CD4-positive, alpha-beta T cell treated with Interleukin-21 for 1 hour (primary cell): ENCODE results near the gene NPIPB8.
"Not testable (repeated sequence)": the region's sequence is repeated elsewhere in the genome, so short reads cannot be mapped to it uniquely, and the experiment has no call there.

Experiments
- DNase-seq: peaks from one replicate; pipeline ENCODE4 v3.0.0-alpha.2; 2020

The NPIPB8 gene

DNA sequence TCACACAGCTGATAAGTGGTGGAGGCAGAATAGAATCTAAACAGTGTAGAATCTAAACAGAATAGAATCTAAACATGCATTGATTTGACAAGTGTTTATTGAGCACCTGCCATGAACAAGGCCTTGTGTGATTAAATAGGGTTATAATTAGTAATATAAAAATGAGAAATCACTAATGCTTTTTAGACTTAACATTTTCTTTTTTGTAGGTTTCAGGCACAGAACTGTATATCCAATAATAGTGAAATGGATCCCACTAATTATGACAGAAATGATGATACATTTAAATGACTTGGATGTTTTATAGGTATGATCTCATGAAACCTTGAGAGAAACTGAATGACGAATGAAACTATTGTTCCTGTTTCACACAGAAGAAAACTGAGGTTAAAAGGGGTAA, at the start of gene NPIPB8:
NPIPB8 (plus strand) TSS at position 301 of the 400 bp plus-strand sequence. CDS start 296 bp downstream, outside the sequence.
- not testable (repeated sequence) for DNase-seq

GRCh38 chr16:28589069-28589468, 48.8 kb upstream of the NPIPB8 start:
- no peak for DNase-seq

DNA sequence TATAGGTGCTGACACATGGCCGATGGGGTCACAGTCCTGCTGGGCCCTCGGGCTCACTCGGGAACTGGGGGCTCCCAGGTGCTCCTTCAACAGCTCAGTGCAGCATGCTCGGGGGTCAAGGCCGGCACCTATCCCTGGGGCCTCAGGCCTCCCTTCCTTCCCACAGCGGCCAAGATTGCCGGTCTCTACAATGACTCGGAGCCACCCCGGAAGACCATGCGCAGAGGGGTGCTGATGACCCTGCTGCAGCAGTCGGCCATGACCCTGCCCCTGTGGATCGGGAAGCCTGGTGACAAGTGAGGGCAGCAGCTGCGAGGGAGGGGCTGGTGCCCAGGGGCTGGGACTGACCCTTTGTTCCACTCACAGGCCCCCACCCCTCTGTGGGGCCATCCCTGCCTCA, 47.9 kb upstream of the NPIPB8 start:
- no peak for DNase-seq

DNA sequence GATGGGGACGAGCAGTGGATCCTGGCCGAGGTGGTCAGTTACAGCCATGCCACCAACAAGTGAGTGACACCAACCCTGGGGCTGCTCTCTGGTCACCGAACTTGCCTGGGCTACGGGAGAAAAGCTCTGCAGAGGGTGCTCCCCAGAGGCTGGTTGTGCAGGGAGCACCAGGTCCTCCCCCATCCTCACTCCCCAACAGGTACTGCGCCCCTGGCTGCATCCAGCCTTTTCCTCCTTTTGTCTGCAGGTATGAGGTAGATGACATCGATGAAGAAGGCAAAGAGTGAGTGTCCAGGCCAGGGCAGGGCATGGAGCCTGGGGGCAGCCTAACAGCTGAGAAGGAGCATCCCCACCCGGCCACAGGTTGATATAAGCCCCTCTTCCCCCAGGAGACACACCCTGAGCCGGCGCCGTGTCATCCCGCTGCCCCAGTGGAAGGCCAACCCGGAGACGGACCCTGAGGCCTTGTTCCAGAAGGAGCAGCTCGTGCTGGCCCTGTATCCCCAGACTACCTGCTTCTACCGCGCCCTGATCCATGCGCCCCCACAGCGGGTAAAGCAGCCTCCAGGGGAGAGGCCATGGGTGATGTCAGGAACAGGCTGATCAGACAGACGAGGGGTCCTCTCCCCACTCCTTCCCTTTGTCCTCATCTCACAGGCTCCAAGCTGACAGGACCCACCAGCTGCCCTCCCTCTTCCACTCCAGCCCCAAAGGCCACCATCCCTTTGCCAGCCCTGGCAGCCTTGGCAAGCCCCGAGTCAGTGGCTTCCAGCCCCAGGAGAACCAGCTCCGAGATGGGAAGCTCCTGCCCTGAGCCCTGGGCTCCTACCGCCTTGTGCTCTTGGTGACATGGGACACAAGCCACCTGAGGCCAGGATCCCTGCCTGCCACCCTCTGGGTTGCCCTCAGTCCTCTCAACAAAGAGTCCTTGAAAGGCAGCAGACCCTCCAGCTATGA, 47.2 kb upstream of the NPIPB8 start:
- no peak for DNase-seq

GRCh38 chr16:28591355-28591754, 46.5 kb upstream of the NPIPB8 start:
- DNase-seq: no peak

DNA sequence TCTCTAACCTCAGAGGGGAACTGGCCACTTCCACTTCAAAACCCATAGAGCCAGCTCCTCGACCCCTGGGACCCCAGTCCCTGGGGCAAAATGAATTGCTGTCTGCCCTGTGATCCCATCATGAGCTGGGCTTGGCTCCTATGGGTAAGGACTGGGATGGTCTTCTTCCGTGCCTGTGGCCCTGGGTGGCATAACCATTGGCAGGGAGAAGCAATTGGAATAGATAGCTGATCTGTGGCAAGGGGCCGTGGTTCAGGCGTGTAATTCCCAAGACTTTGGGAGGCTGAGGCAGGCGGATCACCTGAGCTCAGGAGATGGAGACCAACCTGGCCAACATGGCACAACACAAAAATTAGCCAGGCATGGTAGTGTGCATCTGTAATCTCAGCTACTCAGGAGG, 45.4 kb upstream of the NPIPB8 start:
- no peak for DNase-seq

GRCh38 chr16:28592979-28593553, 44.8 kb upstream of the NPIPB8 start:
- no peak for DNase-seq

DNA sequence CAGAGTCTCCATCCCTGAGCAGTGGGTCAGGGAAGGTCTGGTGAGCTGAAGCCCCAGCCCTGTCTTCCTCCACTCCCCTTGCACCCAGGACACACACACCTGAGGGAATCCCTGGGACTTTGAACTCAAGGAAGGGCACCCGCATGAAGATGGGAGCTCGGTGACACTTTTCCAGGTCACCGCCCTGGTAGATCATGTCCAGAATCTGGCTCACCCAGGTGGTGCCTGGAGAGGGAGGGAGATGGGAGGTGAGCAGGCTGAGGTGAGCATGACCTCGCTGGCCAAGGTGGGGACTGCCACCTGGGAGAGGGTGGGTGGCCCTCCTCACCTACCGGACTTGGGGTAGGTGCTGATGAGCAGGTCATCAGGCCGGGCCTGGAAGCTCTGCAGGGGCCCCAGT, 42.4 kb upstream of the NPIPB8 start:
- not testable (repeated sequence) for DNase-seq

DNA sequence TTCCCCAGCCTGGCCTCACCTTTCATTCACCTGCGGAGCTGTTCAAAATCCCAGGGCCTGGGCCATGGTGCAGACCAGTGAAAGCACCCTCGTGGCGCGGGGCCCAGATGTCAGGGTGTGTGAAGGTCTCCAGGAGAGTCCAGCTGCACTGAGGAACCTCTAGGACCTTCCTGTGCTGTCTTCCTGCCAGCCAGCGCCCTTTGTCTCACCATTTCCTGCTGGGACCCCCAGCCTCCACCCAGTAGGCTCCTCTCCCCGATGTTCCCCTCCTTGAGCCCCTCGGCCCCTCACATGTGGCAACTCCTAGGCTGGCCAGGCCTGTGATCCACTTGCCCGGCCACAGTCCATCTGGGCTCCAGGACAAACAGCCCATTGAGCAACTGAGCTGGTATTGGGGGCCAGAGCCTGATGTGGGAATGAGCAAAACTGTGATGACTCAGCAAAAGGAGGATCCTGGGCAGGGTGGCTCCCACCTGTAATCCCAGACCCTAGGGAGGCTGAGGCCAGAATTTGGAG, 41.7 kb upstream of the NPIPB8 start:
- DNase-seq: no peak

GRCh38 chr16:28596840-28597691, 40.8 kb upstream of the NPIPB8 start, which contains the start of gene SULT1A2:
TSS of gene SULT1A2 (minus strand) at chr16:28597050. CDS start at chr16:28595930, 1,120 bp downstream.
- no peak for DNase-seq

DNA sequence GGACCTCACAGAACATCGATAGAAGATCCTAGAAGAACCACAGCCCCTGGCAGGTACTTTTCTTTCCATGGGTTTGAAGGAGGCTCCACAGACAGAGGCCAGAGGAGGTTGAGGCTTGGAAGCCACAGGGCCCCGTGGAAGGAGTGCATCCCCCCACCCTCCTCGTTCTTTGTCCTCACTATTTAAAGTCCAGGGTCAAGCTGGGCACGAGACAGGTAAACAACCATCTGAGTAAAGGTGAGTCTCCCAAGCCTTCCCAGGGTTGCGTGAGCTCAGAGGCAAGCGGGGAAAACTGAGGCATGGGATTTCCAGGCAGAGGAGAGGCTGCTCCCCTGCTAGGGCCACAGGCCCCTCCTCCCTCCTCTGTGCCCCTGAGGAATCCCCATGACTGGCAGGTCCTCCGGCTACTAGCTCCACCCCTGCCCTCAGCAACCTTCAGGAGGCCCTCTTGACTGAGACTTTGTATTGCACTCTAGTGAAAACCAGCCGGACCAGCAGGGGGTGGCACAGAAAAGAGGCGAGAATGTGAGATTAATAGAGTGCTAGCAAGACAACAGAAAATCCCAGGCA, 40.1 kb upstream of the NPIPB8 start:
- DNase-seq: no peak

DNA sequence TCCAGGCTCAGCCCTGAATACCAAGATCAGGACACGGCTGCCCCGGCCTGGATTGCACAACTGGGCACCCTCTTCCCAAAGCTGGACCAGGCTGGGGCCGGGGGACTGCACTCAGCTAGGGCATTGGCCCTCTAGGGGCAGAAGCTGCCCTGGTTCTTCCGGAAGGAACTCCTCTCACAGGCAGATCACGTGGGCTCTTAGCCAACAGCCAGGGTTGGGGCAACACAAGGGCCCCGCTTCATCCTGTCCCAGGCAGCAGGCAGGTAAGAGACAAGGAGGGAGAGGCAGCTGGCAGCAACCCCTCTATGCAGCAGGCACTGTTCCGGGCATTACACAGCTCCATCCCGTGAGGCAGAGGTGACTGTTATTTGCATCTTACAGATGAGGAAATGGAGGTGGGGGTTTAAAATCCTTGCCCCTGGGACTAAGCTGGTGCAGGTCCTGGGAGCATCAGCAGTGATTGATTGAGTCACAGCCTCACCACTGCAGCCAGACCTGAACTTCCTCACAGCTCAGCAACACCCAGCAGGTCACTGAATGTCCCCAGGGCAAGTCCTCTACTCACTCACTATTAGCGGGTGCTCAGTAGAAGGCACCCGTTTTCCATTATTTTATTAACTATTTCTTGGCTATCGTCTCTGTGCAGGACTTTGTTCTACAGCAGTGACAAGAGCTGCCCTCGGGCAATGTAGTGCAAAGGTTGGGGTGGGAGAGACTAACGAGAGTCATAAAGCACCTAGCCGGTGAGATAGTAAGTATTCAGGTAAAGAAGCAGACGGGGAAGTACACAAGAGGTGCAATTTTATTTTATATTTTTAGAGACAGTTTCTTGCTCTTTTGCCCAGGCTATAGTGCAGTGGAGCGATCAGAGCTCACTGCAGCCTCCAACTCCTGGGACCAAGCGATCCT, 38.2 kb upstream of the NPIPB8 start:
- DNase-seq: not testable (repeated sequence)

DNA sequence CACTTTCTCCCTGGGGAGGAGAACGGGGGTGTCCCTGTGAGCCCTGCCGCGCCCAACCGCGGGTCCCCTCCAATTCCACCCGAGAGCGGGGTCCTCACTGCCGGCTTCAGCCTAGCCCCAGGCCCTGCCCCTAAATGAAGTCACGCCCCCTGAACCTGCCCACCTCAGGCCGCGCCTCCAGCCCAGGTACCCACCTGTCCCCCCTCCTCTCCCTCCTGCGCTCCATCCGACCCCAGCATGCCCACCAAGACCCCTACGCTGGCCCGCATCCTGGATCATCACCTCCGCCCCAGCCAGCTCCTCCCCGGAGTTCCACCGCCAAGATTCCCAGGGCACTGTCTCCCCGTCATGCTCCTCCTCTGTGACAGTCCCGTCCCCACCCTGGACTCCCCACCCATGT, 36.9 kb upstream of the NPIPB8 start:
- DNase-seq: not testable (repeated sequence)

DNA sequence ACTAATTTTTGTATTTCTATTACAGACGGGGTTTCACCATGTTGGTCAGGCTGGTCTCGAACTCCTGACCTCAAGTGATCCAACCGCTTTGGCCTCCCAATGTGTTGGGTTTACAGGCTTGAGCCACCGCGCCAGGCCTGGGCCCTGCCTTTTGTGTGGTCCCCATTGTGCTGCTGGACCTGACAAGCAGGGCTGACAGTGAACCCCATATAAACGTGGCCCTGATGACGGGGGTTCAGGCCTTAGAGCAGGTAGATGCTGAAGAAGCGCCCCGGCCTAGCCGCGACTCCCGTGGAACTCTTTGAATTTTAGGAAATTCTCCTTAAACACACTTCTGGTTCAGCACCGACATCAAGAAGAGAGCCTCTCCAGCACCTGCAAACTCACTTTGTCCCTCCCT, 36.3 kb upstream of the NPIPB8 start:
- DNase-seq: not testable (repeated sequence)

- not testable (repeated sequence) for DNase-seq
These were observed 35.8 kb upstream of the NPIPB8 start for GRCh38 chr16:28602062-28602461.

DNA sequence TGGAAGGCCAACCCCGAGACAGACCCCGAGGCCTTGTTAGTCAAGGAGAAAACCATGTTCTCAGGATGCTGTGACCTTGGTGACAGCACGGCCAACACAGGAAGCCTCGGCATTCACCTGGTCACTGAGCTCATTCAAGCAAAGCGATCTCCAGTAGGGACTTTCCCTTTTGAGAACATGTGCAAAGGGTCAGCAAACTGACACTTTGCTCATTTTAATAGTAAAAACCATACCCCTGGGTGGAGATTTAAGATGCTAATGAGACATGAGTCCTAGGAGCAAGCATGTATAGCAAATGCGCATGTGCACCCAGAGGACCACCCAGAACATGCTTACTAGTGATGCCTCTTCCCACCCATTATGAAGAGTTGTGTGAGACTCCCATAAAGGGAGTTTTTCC, 35.3 kb upstream of the NPIPB8 start:
- DNase-seq: no peak

GRCh38 chr16:28603381-28604185, 34.3 kb upstream of the NPIPB8 start:
- no peak for DNase-seq

- DNase-seq: no peak
These were observed 33.7 kb upstream of the NPIPB8 start for GRCh38 chr16:28604186-28604565.

GRCh38 chr16:28606291-28607115, 31.4 kb upstream of the NPIPB8 start:
- DNase-seq: no peak
